ENCODE results near the gene ADGRL2. TPM values are rescaled to one million over a fixed set of nuclear protein-coding genes. Genes with fewer than 3 reads are reported as not detected.

Gene ADGRL2
- total RNA-seq, 1 experiment from 2014 or later: 0.20 TPM

- Histone ChIP-seq H3K36me3 (ENCODE audit: control insufficient read depth in 1 of 2, insufficient read depth in 2 of 2, low read length in 2 of 2) (no peaks in the 10 kb centered on the region), H3K27me3 (ENCODE audit: insufficient read depth, low read length) (peaks cover 10% of the 10 kb centered on the region; the same call in 1 of the 2 replicates), H3K4me2 (ENCODE audit: low read length) (no peak overlapping the region), H3K79me2 (ENCODE audit: insufficient read depth, low read length) (no peaks in the 10 kb centered on the region), H3K4me1 (ENCODE audit: control insufficient read depth in 1 of 2, insufficient read depth in 2 of 2, low read length in 2 of 2) (no peaks in the 10 kb centered on the region), H3K9ac (ENCODE audit: low read length) (no peak overlapping the region), H2AFZ (ENCODE audit: low read depth, low read length, poor library complexity, severe bottlenecking) (no peak overlapping the region), H4K20me1 (ENCODE audit: insufficient read depth) (no peaks in the 10 kb centered on the region), H3K9me3 (ENCODE audit: control insufficient read depth in 1 of 2, insufficient read depth in 1 of 2, low read depth in 1 of 2, low read length in 2 of 2) (no peaks in the 10 kb centered on the region; a peak in 1 of 4 replicates), H3K4me3 (replicated peaks in 1 of 2; ENCODE audit: low read depth in 1 of 2, low read length in 2 of 2) (no peak overlapping the region), H3K9me2 (ENCODE audit: insufficient read depth) (no peaks in the 10 kb centered on the region), H3K27ac (ENCODE audit: low read depth, low read length) (no peak overlapping the region)
- TF ChIP-seq REST (IDR thresholded peaks at IDR 0.05; ENCODE audit: low read depth): no peak
- no peak for TF ChIP-seq EZH2phosphoT487 (IDR thresholded peaks at IDR 0.05; ENCODE audit: borderline replicate concordance)
- TF ChIP-seq ZNF274 (IDR thresholded peaks at IDR 0.05; ENCODE audit: low read depth, low read length): no peak
- TF ChIP-seq ELF1 (IDR thresholded peaks at IDR 0.05; ENCODE audit: borderline replicate concordance, low read depth): no peak
- TF ChIP-seq CTCF (IDR thresholded peaks at IDR 0.05 in 2 of 3, conservative IDR thresholded peaks at IDR 0.05 in 1 of 3; ENCODE audit: borderline replicate concordance in 1 of 3, insufficient read depth in 1 of 3, low read depth in 2 of 3, low read length in 2 of 3): no peak
- no peak for TF ChIP-seq CEBPB (IDR thresholded peaks at IDR 0.05; ENCODE audit: low read depth)
- no peak for TF ChIP-seq MAX (IDR thresholded peaks at IDR 0.05)
- no peak for TF ChIP-seq CBX3 (IDR thresholded peaks at IDR 0.05; ENCODE audit: low read depth)
- TF ChIP-seq RAD21 (IDR thresholded peaks at IDR 0.05; ENCODE audit: low read depth): no peak
- RAD21 ChIA-PET (ENCODE audit: low non-redundant PET in 1 of 2, low total read pairs in 2 of 2, uncharacterized antibody in 2 of 2, unreplicated experiment in 2 of 2): no interaction called here
- ATAC-seq (no peak), DNase-seq (ENCODE audit: low read depth, low spot score) (no peak)
- intact Hi-C loops (cut with micrococcal nuclease): no loop called here
- CTCF ChIA-PET: no interaction called here
- POLR2A ChIA-PET: no interaction called here
- BruUV-seq (replicated peaks): no TSS peak
These were observed 121.2 kb downstream of the ADGRL2 start for GRCh38 chr1:81921851-81922462.
